BE2C (cell line): Measurements from ENCODE around the gene GPR39.
A peak's percentile ranks its signal among the peaks of the same experiment; 100 is the strongest.

Experiments used
- DNase-seq: peaks from one replicate; pipeline ENCODE4 v3.0.0-alpha.2; 2020
- H3K27me3 ChIP-seq: fragments of 250-450 bp; sonication (Bioruptor Pico); 2 replicates; pipeline ENCODE4 v1.5.1; 2020; ENCODE audit warnings: mild to moderate bottlenecking
- H3K36me3 ChIP-seq: fragments of 250-450 bp; sonication (Bioruptor Pico); 2 replicates; pipeline ENCODE4 v1.5.1; 2020; ENCODE audit warnings: mild to moderate bottlenecking
- H3K4me1 ChIP-seq: fragments of 250-450 bp; sonication (Bioruptor Pico); 2 replicates; pipeline ENCODE4 v1.5.1; 2020
- H3K4me3 ChIP-seq: 2 replicates; pipeline ENCODE4 v1.5.1; 2011; ENCODE audit warnings: low read depth, low read length
- H3K9me3 ChIP-seq: fragments of 250-450 bp; sonication (Bioruptor Pico); 2 replicates; pipeline ENCODE4 v1.5.1; 2020
- TF ChIP-seq, protein P1 (sequence below): IDR thresholded peaks from 2 replicates; pipeline ENCODE4 v1.5.1; 2012; ENCODE audit warnings: mild to moderate bottlenecking, low read depth, low read length

GPR39 gene

GRCh38 chr2:132584976-132585817 is 168.6 kb downstream of the GPR39 start:
- Histone ChIP-seq H3K36me3 (no peaks in the 10 kb centered on the region), H3K4me3 (no peak overlapping the region), H3K4me1 (no peaks in the 10 kb centered on the region), H3K27me3 (no peaks in the 10 kb centered on the region), H3K9me3 (no peaks in the 10 kb centered on the region)
- TF ChIP-seq, protein P1, sequence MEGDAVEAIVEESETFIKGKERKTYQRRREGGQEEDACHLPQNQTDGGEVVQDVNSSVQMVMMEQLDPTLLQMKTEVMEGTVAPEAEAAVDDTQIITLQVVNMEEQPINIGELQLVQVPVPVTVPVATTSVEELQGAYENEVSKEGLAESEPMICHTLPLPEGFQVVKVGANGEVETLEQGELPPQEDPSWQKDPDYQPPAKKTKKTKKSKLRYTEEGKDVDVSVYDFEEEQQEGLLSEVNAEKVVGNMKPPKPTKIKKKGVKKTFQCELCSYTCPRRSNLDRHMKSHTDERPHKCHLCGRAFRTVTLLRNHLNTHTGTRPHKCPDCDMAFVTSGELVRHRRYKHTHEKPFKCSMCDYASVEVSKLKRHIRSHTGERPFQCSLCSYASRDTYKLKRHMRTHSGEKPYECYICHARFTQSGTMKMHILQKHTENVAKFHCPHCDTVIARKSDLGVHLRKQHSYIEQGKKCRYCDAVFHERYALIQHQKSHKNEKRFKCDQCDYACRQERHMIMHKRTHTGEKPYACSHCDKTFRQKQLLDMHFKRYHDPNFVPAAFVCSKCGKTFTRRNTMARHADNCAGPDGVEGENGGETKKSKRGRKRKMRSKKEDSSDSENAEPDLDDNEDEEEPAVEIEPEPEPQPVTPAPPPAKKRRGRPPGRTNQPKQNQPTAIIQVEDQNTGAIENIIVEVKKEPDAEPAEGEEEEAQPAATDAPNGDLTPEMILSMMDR: no peak
- no peak for DNase-seq

DNA sequence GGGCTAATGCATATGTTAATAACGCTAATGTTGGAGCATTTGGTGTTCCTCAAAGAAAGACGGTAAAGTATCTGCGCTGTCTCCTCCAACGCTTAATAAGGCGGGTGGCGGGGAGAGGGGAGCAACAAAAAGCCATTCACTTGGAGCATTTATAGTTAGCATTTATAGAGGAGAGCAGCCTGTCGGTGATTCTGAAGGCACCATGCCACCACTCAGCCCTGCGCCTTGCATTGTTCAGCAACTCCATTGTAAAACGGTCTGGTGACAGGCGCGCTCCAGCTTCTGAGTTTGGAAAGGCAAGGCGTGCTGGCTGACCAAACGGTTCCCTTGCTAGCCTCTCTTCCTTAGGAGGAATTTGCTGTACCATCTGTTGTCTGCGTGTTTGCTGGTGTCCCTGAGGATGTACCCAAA is 169.5 kb downstream of the GPR39 start:
- H3K9me3 ChIP-seq: no peaks in the 10 kb centered on the region
- TF ChIP-seq, protein P1: no peak
- DNase-seq: no peak

GRCh38 chr2:132586835-132587234 is 170.2 kb downstream of the GPR39 start:
- Histone ChIP-seq H3K4me1 (no peaks in the 10 kb centered on the region), H3K27me3 (no peaks in the 10 kb centered on the region), H3K4me3 (no peak overlapping the region), H3K9me3 (no peaks in the 10 kb centered on the region), H3K36me3 (no peaks in the 10 kb centered on the region)
- TF ChIP-seq, protein P1: no peak
- no peak for DNase-seq

More for the DNA sequence above, 169.5 kb downstream of the GPR39 start:
- no peaks in the 10 kb centered on the region for H3K36me3 ChIP-seq
- H3K4me3 ChIP-seq: no peak overlapping the region
- H3K4me1 ChIP-seq: no peaks in the 10 kb centered on the region
- H3K27me3 ChIP-seq: no peaks in the 10 kb centered on the region

GRCh38 chr2:132588576-132588975 is 172.0 kb downstream of the GPR39 start:
- TF ChIP-seq, protein P1: no peak
- no peak for DNase-seq
- no peaks in the 10 kb centered on the region for H3K9me3 ChIP-seq
- H3K4me3 ChIP-seq: no peak overlapping the region
- H3K4me1 ChIP-seq: no peaks in the 10 kb centered on the region
- H3K27me3 ChIP-seq: no peaks in the 10 kb centered on the region
- no peaks in the 10 kb centered on the region for H3K36me3 ChIP-seq

DNA sequence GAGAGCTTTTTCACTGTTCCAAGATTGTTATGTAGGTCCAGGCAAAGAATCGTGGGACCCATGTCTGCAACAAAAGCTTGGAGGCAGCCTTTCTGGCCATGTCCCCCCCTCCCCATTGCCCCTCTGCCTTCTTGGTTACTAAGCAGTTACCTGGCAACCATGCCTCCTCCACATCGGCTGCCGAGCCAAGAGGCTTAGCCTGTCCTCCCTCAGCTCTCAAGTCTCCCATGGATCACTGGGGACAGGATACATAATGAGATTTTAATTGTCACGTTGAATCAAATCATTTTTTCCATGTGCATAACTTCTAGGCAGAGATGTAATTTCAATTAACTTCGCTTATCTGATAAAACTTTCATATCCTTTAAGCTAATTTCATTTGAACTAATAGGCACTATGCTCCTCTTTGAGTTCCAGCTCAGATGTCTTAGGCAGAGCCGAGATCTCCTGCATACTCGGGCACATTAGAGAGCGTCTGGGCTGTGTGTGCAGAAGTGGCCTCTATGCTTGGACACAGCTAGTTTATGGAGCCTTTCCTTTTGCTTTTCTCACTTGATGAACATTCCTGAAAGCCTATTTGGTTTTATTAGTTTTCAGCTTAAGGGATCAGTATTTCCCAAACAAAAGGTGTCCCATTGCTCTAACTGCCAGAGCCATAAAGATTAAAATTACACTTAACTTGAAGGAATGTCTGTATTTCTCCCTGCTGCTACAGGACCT is 172.7 kb downstream of the GPR39 start:
- peak; percentile 4 for DNase-seq
- Histone ChIP-seq H3K27me3 (no peaks in the 10 kb centered on the region), H3K4me1 (no peaks in the 10 kb centered on the region), H3K36me3 (no peaks in the 10 kb centered on the region), H3K9me3 (no peaks in the 10 kb centered on the region), H3K4me3 (no peak overlapping the region)
- TF ChIP-seq, protein P1: no peak

DNA sequence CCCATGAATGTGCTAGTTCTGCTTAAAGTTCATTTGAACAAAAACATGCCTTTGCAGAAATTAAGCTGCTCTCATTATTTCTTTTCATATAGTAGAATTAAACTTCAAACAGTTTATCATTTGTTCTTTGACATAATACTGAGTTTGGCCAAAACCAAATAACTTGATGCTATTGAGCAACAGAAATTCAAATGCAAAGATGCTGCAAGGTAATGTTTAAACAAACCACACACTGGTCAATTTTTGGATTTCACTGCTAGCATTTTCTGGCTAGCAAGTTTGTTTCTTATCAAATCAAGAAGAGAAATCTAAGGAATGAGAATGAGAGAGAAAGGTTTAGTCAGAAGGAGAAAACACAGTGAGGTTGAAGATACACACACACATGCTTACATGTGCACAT is 173.4 kb downstream of the GPR39 start:
- Histone ChIP-seq H3K4me1 (no peaks in the 10 kb centered on the region), H3K9me3 (no peaks in the 10 kb centered on the region), H3K4me3 (no peak overlapping the region), H3K27me3 (no peaks in the 10 kb centered on the region), H3K36me3 (no peaks in the 10 kb centered on the region)
- TF ChIP-seq, protein P1: no peak
- no peak for DNase-seq
